GM12874 (cell line): Measurements from ENCODE around the gene PRCC.

Source experiments
- TF ChIP-seq, protein P1 (sequence below): IDR thresholded peaks from 2 replicates; pipeline ENCODE4 v1.5.1; 2011; ENCODE audit warnings: low read depth, mild to moderate bottlenecking, control low read depth, low read length, moderate library complexity; ENCODE audit not compliant: insufficient read depth

PRCC gene

DNA sequence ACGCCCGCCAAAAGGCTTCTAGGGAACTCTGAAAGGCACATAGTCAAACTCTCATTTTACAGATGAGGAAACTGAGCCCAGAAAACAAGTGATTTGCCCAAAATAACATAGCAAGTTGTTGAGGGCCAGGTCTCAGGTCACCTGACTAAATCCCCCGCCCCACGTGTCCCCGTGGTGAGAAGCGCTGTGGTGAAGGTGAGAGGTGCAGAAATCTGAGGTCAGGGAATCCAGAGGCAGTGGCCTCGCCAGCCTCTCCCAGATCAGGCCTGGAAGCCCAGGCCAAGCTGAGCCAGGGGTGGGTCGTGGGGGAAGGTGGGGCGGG is 21.0 kb upstream of the PRCC start:
- TF ChIP-seq, protein P1, sequence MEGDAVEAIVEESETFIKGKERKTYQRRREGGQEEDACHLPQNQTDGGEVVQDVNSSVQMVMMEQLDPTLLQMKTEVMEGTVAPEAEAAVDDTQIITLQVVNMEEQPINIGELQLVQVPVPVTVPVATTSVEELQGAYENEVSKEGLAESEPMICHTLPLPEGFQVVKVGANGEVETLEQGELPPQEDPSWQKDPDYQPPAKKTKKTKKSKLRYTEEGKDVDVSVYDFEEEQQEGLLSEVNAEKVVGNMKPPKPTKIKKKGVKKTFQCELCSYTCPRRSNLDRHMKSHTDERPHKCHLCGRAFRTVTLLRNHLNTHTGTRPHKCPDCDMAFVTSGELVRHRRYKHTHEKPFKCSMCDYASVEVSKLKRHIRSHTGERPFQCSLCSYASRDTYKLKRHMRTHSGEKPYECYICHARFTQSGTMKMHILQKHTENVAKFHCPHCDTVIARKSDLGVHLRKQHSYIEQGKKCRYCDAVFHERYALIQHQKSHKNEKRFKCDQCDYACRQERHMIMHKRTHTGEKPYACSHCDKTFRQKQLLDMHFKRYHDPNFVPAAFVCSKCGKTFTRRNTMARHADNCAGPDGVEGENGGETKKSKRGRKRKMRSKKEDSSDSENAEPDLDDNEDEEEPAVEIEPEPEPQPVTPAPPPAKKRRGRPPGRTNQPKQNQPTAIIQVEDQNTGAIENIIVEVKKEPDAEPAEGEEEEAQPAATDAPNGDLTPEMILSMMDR, result no peak

DNA sequence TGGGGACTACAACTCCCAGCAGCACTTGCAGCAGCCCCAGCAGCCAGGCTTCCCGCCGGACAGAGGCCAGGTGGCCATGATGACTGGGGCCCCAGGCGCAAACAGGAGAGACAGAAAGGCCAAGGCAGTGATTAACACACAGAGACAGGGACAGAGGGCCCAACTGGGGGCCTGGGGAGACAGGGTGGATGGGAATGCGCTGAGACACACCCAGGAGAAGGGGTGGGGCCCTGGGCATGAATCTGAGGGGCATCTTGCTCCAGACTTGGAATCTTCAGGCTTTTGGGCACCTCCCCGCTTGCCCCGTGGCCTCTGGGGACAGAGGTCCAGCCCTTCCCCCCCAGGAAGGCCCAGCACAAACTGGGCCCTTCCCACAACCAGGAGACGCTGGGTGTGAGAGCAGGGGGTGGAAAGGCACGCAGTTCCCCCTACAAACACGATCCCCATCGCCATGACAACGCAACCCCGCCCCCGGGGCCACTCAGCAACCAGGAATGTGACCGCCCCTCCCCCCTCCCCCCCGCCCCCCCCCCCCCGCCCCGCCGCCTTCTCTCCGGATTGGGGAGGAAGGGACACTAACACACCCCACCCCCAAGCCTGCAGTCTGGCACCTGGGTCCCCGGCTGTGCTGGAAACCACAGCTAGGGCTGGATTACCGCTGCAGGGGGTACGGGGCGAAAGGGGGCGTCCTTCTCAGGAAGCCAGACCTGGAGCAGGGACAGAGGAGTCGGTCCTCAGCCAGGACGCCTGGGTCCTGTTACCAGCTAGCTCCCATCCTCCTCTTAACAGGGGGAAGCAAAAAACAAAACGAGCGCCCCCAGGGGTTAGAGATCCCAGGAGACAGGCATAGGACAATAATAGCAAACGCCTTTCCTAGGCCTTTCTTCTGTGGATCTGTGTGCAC is 20.4 kb upstream of the PRCC start:
- TF ChIP-seq, protein P1, result no peak

- TF ChIP-seq, protein P1, result no peak
Measured at GRCh38 chr1:156747742-156748669, 19.3 kb upstream of the PRCC start.

GRCh38 chr1:156748670-156749418 is 18.5 kb upstream of the PRCC start:
- TF ChIP-seq, protein P1, result no peak

GRCh38 chr1:156749419-156750118 is 17.8 kb upstream of the PRCC start:
- TF ChIP-seq, protein P1, result no peak

DNA sequence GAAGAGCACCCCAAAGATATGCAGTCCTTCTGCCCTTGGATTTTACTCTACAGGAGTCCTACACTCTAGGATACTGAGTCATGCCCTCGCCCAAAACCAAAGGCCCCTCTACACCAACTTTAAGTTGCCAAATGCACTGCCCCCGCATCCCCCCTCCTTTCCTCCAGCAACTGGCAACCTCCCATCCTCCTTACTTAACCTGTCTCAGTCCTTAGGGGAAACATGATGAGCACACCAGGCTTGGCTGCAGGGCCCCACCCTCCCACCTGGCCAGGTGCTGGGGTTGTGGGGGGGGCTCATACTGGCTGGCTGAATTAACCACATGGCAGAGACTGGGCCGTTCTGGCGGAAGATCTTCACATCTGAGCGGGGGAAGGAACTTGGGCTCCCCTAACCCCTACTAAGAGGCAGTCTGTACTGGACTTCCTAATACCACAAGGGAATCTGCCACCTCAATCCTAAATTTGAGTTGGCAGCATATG is 17.1 kb upstream of the PRCC start:
- TF ChIP-seq, protein P1, result no peak
